Stimulated activated CD8-positive, alpha-beta memory T cell treated with anti-CD3 and anti-CD28 coated beads, Interleukin-2, amount 100 ng/mL, for 48 hours (primary cell): Measurements from ENCODE around the gene SPOCK2.
"Not testable (repeated sequence)": the region's sequence is repeated elsewhere in the genome, so short reads cannot be mapped to it uniquely, and the experiment has no call there.

Experiments used
- DNase-seq, 2 donors: peaks; one replicate each; pipeline ENCODE4 v3.0.0-alpha.2; 2020; ENCODE audit warnings: low read depth in 2 of 2

SPOCK2 gene

DNA sequence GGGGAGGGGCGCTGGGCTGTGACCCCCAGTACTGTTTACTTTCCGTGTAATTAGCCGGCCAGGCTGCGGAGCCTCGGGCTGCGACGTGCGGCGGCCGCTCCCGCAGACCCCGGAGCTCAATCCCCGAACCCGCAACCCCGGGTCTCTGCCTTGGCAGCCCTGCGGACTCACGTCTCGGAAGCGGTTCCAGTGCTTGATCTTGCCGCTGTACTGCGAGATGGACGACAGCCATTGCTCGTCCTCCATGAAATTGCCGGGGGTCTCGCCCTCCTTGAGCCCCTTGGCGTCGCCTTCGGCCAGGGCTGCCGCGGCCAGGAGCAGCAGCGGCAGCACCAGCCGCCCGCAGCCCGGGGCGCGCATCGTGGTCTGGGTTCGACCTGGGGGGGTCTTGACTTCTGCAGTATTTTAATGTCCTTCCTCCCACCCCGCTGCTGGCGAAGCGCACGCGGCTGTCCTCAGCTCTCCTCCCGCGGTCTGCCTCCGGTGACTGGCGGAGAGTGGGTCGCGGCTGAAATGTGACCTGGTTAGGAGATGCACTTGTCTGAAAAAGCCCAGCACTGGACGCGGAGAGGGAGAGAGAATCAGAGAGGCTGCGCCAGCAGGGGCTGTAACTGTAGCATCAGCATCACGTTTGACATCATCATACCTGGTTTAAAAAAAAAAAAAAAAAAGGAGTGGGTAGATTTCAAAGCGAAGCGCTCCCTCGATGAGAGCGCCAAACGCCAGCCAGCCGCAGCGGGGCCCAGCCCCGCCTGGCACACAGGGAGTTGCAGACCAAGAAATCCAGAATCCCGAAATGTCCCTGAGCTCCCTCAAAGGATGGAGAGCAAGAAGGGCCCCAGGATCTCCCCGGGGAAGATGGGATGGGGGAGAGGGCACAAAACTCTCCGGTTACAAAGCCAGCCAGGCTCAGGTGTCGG is at the start of gene SPOCK2:
SPOCK2 (minus strand) TSS at position 583 of the 920 bp plus-strand sequence; CDS start at position 360, 223 bp downstream.
- DNase-seq, result peak in 1 of 2 donors; percentile 45

- no peak for DNase-seq
These were observed 49.2 kb upstream of the SPOCK2 start for GRCh38 chr10:72137583-72137982.

DNA sequence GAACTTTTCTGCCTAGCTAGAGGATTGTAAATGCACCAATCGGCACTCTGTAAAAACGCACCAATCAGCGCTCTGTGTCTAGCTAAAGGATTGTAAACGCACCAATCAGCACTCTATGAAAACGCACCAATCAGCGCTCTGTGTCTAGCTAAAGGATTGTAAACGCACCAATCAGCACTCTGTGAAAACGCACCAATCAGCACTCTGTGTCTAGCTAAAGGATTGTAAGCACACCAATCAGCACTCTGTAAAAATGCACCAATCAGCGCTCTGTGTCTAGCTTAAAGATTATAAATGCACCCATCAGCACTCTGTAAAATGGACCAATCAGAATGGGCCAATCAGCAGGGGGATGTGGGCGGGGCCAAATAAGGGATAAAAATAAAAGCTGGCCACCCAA is 47.9 kb upstream of the SPOCK2 start:
- DNase-seq, result not testable (repeated sequence)

- DNase-seq, result no peak
These were observed 46.7 kb upstream of the SPOCK2 start for GRCh38 chr10:72134785-72135767.

DNA sequence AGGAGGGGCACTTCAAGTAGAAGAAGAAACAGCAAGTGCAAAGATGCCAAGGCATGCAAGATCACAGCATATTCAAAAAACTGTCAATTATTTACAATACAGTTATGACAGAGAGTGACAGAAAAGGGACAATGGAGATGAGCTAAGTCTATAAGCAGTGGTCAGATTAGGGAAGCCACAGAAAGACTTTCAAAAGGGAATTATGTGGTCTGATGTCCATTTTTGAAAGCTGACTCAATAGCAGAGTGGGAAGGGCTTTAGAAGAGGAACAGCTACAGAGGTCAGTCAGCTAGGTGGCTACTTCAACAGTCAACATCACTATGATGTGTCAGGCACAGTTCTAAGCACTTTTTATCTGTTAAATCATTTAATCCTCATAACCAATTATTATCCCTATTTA is 45.2 kb upstream of the SPOCK2 start:
- no peak for DNase-seq

DNA sequence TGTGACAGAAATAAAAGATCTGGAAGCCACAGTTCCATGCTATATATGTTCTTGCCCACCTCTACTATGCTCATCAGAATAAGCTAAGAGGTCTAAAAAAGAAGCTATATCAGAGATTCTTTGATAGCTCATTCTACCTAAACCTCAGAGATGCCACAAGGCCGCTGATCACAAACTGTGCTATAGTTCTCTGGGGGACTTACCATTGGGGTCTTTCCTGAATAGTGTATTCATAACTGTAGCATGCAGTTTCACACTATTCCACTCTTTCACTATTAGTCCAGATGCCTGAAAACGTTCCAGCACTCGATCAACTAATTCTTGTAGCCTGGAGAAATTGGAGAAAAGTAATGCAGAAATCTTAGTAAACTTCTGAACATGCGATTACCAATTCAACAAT is 44.5 kb upstream of the SPOCK2 start:
- no peak for DNase-seq

DNA sequence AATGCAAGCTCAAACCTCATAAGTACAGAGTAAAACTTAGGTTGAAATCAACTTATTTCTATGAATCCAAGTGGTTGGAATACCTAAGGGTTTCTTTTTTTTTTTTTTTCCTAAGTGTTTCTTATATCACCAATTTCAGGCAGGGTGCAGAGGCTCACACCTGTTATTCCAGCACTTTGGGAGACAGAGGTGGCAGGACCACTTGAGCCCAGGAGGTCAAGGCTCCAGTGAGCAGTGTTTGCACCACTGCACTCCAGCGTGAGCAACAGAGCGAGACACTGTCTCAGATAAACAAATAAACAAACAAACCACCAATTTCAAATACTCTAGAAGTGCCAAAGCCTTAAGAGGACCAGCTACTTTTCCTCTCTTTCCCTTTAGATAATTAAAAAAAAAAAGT is 39.2 kb upstream of the SPOCK2 start:
- DNase-seq, result no peak

- no peak for DNase-seq
These were observed 38.5 kb upstream of the SPOCK2 start for GRCh38 chr10:72126872-72127232.

DNA sequence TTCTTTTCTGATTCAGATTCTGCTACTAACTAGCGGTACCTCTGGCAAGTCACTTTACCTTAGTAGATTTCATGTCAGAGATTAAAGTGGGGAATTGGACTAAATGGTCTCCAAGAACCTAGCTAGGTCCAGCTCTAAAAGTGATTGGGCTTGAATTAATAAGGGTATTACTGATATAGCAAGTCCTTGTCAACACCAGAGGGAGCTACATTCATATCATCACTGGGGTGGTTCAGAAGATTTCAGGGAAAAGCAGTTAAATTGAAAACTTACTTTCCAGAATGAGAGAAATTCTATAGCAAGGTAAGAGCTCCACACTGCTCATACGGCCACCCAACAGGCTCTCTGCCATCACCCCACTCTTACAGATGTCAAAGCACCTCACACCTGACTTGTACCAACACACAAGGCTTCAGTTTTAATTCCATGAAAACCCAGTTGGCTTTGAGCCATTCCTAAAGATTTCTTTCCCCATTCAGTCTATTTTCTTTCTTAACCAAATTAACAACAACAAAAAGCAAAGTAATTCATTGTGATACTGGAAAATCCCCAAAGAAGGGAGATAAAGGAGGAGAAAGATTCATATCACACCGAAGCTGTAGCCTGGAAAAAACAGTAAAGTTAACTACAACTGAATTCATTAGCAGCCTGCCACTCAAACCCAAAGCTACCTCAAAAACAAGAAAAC is 38.0 kb upstream of the SPOCK2 start:
- no peak for DNase-seq

GRCh38 chr10:72124989-72125388 is 36.6 kb upstream of the SPOCK2 start:
- no peak for DNase-seq

DNA sequence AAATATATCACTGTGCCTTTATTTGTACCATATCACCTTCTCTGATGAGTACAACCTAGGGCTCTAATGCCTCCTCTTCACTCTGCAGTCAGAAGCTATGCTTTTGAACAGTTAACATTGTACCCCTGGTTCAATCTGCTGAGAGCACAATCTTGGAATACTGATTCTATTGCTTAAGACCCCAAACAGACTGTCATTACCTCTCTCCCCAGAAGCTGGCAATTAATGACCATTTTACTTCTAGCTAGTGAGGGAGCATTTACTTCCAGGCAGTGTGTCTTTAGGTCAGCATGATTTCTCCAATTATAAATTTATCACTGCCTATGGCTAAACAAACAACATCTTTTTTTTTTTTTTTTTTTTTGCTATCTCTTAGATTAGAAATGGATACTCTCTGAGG is 36.0 kb upstream of the SPOCK2 start:
- DNase-seq, result no peak

DNA sequence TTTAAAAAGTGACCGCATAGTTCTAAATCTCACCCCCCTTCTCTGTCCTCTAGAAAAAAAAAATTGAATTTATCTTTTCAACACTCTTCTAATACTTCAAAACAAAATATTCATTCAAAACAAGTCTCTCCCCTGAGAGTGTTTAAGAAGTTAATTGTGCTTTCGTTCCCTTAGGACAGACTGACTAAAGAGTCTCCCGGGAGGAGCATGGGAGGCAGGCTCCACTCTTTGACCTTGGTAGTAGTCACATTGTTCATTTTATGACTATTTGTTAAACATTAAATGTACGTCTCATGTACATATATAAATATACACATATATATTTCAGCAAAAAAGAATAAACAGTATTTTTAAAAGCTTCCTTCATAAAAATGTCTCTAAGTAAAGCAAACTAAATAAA is 35.3 kb upstream of the SPOCK2 start:
- DNase-seq, result no peak

DNA sequence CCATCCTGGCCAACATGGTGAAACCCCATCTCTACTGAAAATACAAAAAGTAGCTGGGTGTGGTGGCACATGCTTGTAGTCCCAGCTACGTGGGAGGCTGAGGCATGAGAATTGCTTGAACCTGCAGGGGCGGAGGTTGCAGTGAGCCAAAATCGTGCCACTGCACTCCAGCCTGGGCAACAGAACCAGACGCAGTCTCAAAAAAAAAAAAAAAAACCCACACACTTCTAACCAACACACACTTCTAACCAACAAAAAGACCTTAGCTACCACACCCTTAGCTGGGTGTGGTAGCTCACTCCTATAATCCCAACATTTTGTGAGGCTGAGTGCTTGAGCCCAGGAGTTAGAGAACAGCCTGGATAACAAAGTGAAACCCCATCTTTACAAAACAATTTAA is 33.9 kb upstream of the SPOCK2 start:
- DNase-seq, result no peak

GRCh38 chr10:72121389-72121788 is 33.0 kb upstream of the SPOCK2 start:
- DNase-seq, result no peak

DNA sequence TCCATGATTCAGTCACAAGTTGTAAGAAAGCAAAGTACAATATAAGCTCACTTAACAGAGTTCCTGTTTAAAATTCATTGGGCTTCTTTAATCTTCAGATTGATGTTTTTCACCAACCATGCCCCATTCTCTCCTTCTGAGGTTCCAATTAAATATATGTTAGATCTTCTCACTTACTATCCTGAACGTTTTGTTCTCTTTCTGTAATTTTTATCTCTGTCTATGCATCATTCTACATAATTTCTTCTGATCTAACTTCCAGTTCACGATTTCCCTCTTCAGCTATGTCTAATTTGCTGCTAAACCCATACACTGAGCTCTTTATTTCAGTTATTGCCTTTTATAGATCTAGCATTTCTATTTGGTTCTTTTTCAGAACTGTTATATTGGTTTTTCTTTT is 28.0 kb upstream of the SPOCK2 start:
- no peak for DNase-seq

GRCh38 chr10:72114706-72115450 is 26.5 kb upstream of the SPOCK2 start:
- DNase-seq, result no peak

- no peak for DNase-seq
These were observed 22.5 kb upstream of the SPOCK2 start for GRCh38 chr10:72110673-72111401.

GRCh38 chr10:72109636-72110157 is 21.3 kb upstream of the SPOCK2 start:
- no peak for DNase-seq

DNA sequence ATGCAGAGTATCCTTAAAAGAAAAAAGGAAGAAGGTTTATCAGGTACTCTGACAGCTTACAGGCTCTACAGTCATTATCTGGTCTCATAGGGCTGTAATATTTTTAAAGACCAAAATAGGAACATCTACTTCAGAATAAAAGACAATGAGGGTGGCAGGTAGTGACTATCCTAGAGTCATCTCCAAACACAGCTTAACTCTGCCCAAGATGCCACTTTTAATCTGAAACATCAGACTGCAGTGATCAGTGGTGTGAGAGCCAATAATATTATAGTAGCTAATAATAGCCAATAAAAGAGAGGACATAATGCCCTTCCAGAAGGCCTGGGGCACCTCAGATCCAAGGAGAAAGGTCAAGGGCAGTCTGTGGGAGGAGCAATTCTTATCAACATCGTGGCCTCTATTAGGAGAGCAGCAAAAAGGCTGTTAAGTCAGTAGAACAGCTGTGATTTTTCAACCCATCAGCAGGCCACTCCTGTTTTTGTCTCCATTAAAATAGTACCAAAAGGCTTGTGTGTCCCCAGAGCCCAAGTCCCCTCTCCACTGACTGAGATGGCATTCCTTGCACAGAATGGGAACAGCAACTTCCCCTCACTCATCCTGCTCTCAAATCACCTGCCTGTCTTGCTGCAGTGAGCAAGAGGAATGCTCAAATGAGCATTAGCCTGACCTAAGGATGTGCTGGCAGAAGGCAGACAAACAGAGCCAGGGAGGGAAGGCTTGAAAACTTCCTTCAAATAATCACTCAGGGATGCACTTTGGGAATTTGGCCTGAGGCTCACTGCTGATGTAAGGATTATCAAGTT is 20.7 kb upstream of the SPOCK2 start:
- DNase-seq, result no peak
